ENCODE results near the gene WDFY4. TPM values are rescaled to one million over a fixed set of nuclear protein-coding genes. Genes with fewer than 3 reads are reported as not detected.

The WDFY4 gene
- total RNA-seq, 1 experiment from 2014 or later: not detected

- TF ChIP-seq CTCF (conservative IDR thresholded peaks at IDR 0.05) (no peak), EZH2 (IDR thresholded peaks at IDR 0.05; ENCODE audit: low read depth) (no peak)
- ChIA-PET CTCF (no interaction called here), POLR2A (ENCODE audit: unreplicated experiment) (no interaction called here)
- no peaks in the 10 kb centered on the region for H3K79me2 ChIP-seq (ENCODE audit: low read depth)
- H3K36me3 ChIP-seq (ENCODE audit: low read depth): no peaks in the 10 kb centered on the region
- no TSS peak for BruUV-seq (replicated peaks)
- H3K9me2 ChIP-seq (ENCODE audit: insufficient read depth): no peaks in the 10 kb centered on the region
- H3K27me3 ChIP-seq (ENCODE audit: insufficient read depth, low read depth): peaks cover 55% of the 10 kb centered on the region
- intact Hi-C loops (cut with micrococcal nuclease; ENCODE audit: unreplicated experiment): no loop called here
- H3K9me3 ChIP-seq (ENCODE audit: insufficient read depth, low read depth): no peaks in the 10 kb centered on the region
- no peaks in the 10 kb centered on the region for H3K4me1 ChIP-seq (replicated peaks; ENCODE audit: insufficient read depth)
- no peak overlapping the region for H3K4me2 ChIP-seq
- H3F3A ChIP-seq (ENCODE audit: insufficient read depth, low read depth): no peaks in the 10 kb centered on the region
- H4K20me1 ChIP-seq (ENCODE audit: insufficient read depth): no peaks in the 10 kb centered on the region
- DNase-seq: no peak
- H2AFZ ChIP-seq: no peak overlapping the region
- no peak overlapping the region for H3K4me3 ChIP-seq
- no peak overlapping the region for H3K27ac ChIP-seq
Measured at GRCh38 chr10:48932831-48933664, 248.4 kb downstream of the WDFY4 start.

- BruUV-seq (replicated peaks): no TSS peak
- no peak overlapping the region for H3K4me3 ChIP-seq
- H3K27ac ChIP-seq: no peak overlapping the region
- no peaks in the 10 kb centered on the region for H3K4me1 ChIP-seq (replicated peaks; ENCODE audit: insufficient read depth)
- no peak for DNase-seq
- H3K79me2 ChIP-seq (ENCODE audit: low read depth): no peaks in the 10 kb centered on the region
- no peaks in the 10 kb centered on the region for H4K20me1 ChIP-seq (ENCODE audit: insufficient read depth)
- no peak overlapping the region for H3K4me2 ChIP-seq
- no peak overlapping the region for H2AFZ ChIP-seq
- intact Hi-C loops (cut with micrococcal nuclease; ENCODE audit: unreplicated experiment): no loop called here
- H3F3A ChIP-seq (ENCODE audit: insufficient read depth, low read depth): no peaks in the 10 kb centered on the region
- H3K27me3 ChIP-seq (ENCODE audit: insufficient read depth, low read depth): peaks cover 59% of the 10 kb centered on the region
- H3K9me3 ChIP-seq (ENCODE audit: insufficient read depth, low read depth): no peaks in the 10 kb centered on the region
- no peaks in the 10 kb centered on the region for H3K9me2 ChIP-seq (ENCODE audit: insufficient read depth)
- no peaks in the 10 kb centered on the region for H3K36me3 ChIP-seq (ENCODE audit: low read depth)
- CTCF ChIA-PET: no interaction called here
- no peak for TF ChIP-seq CTCF (conservative IDR thresholded peaks at IDR 0.05)
- TF ChIP-seq EZH2 (IDR thresholded peaks at IDR 0.05; ENCODE audit: low read depth): no peak
- POLR2A ChIA-PET (ENCODE audit: unreplicated experiment): no interaction called here
Measured at GRCh38 chr10:48934672-48935501, 250.2 kb downstream of the WDFY4 start.

GRCh38 chr10:48935577-48935976 lies 250.9 kb downstream of the WDFY4 start:
- BruUV-seq (replicated peaks): no TSS peak
- no peak overlapping the region for H3K4me3 ChIP-seq
- H2AFZ ChIP-seq: no peak overlapping the region
- H3K36me3 ChIP-seq (ENCODE audit: low read depth): no peaks in the 10 kb centered on the region
- intact Hi-C loops (cut with micrococcal nuclease; ENCODE audit: unreplicated experiment): no loop called here
- H3K9me3 ChIP-seq (ENCODE audit: insufficient read depth, low read depth): no peaks in the 10 kb centered on the region
- no peak for DNase-seq
- POLR2A ChIA-PET (ENCODE audit: unreplicated experiment): no interaction called here
- H3K27ac ChIP-seq: no peak overlapping the region
- H3F3A ChIP-seq (ENCODE audit: insufficient read depth, low read depth): no peaks in the 10 kb centered on the region
- TF ChIP-seq CTCF (conservative IDR thresholded peaks at IDR 0.05) (no peak), EZH2 (IDR thresholded peaks at IDR 0.05; ENCODE audit: low read depth) (no peak)
- CTCF ChIA-PET: no interaction called here
- no peaks in the 10 kb centered on the region for H3K4me1 ChIP-seq (replicated peaks; ENCODE audit: insufficient read depth)
- no peaks in the 10 kb centered on the region for H3K9me2 ChIP-seq (ENCODE audit: insufficient read depth)
- H3K79me2 ChIP-seq (ENCODE audit: low read depth): no peaks in the 10 kb centered on the region
- H3K27me3 ChIP-seq (ENCODE audit: insufficient read depth, low read depth): peaks cover 60% of the 10 kb centered on the region
- no peaks in the 10 kb centered on the region for H4K20me1 ChIP-seq (ENCODE audit: insufficient read depth)
- no peak overlapping the region for H3K4me2 ChIP-seq

All from PC-9 (cell line).